CD4-positive, CD25-positive, alpha-beta regulatory T cell (primary cell): ENCODE measurements around the gene DICER1. TPM values are rescaled to one million over a fixed set of nuclear protein-coding genes. Genes with fewer than 3 reads are reported as not detected.
"Not testable (repeated sequence)": the region's sequence is repeated elsewhere in the genome, so short reads cannot be mapped to it uniquely, and the experiment has no call there.

ENCODE experiments used
- ATAC-seq, 2 donors: fragments of 150-1000 bp; cut with Tn5 transposase; one replicate each; pipeline ENCODE4 v1.10.0; 2021; ENCODE audit warnings: low read depth in 2 of 2, moderate number of reproducible peaks in 2 of 2, moderate library complexity in 1 of 2
- DNase-seq, 3 donors: peaks; one replicate each; pipeline versions ENCODE4 v3.0.0 to v3.0.0-alpha.2; 2012 to 2022; ENCODE audit warnings: mixed read lengths in 1 of 3
- H3K27ac ChIP-seq: one replicate; pipeline ENCODE4 v1.7.0; 2013; ENCODE audit warnings: mild to moderate bottlenecking, low read length; ENCODE audit not compliant: insufficient read depth, poor library complexity, severe bottlenecking
- H3K27me3 ChIP-seq: one replicate; pipeline ENCODE4 v1.7.0; 2013; ENCODE audit warnings: low read length; ENCODE audit not compliant: control insufficient read depth, insufficient read depth
- H3K36me3 ChIP-seq: one replicate; pipeline ENCODE4 v1.7.0; 2013; ENCODE audit warnings: mild to moderate bottlenecking, low read length, moderate library complexity; ENCODE audit not compliant: control insufficient read depth, insufficient read depth
- H3K4me1 ChIP-seq: 2 replicates; pipeline ENCODE4 v1.7.0; 2013; ENCODE audit warnings: mild to moderate bottlenecking, low read length; ENCODE audit not compliant: insufficient read depth, control insufficient read depth, poor library complexity, severe bottlenecking
- H3K4me3 ChIP-seq: one replicate; pipeline ENCODE4 v1.7.0; 2013; ENCODE audit warnings: low read depth, mild to moderate bottlenecking, low read length, moderate library complexity
- H3K9me3 ChIP-seq, 2 experiments: 1 replicate in 1 of 2; 2 replicates in 1 of 2; pipeline ENCODE4 v1.7.0; 2013; ENCODE audit warnings: low read length in 2 of 2, mild to moderate bottlenecking in 1 of 2, moderate library complexity in 1 of 2; ENCODE audit not compliant: control insufficient read depth in 2 of 2
- H3K27ac Mint-ChIP-seq, 3 donors: one replicate each; pipeline ENCODE4 v1.8.0; 2020 to 2022; ENCODE audit warnings: mild to moderate bottlenecking in 3 of 3, mixed read lengths in 3 of 3, moderate library complexity in 2 of 3
- H3K27me3 Mint-ChIP-seq: one replicate; pipeline ENCODE4 v1.8.0; 2022; ENCODE audit warnings: mild to moderate bottlenecking, mixed read lengths
- H3K36me3 Mint-ChIP-seq: one replicate; pipeline ENCODE4 v1.8.0; 2020; ENCODE audit warnings: mixed read lengths
- H3K4me1 Mint-ChIP-seq, 4 donors: one replicate each; pipeline ENCODE4 v1.8.0; 2020 to 2022; ENCODE audit warnings: mixed read lengths in 4 of 4, mild to moderate bottlenecking in 1 of 4
- H3K4me3 Mint-ChIP-seq, 4 donors: one replicate each; pipeline ENCODE4 v1.8.0; 2020 to 2022; ENCODE audit warnings: mild to moderate bottlenecking in 4 of 4, mixed read lengths in 4 of 4, moderate library complexity in 3 of 4
- H3K9me3 Mint-ChIP-seq, 7 donors: one replicate each; pipeline ENCODE4 v1.8.0; 2020 to 2022; ENCODE audit warnings: mixed read lengths in 7 of 7, mild to moderate bottlenecking in 3 of 7, moderate library complexity in 2 of 7
- polyA plus RNA-seq, 4 donors: library from polyadenylated mRNA; unstranded; fragments of 300-500 nt; fragmentation: Illumina TruSeq; gene quantifications; one replicate each; pipeline ENCODE4 v1.2.3, GENCODE V29; 2021
- total RNA-seq: library from RNA; stranded (reverse); gene quantifications from one replicate; pipeline ENCODE4 v1.2.3, GENCODE V29; 2022

Gene DICER1
- total and polyA plus RNA-seq, 5 donors from 2014 or later, result 12.4 to 52.0 (median 13.1) TPM

DNA sequence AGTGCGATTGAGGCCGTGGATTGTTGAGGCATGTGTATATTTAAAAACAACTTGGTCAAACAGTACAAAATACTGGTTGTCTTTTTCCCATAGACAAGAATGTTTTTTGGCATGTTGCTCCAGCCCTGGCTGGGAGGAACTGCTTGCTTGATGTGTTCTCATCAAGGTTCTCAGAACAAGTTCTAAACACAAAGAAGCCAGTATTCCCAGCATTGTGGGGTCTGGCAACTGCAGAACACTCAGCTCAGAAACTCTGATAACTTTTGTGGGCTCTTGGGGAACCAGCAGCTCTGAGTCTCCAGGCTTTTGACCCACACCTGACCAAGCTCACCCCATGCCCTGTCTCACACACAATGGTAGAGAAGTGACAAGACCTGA is 27.1 kb upstream of the DICER1 start:
- Mint-ChIP-seq H3K36me3 (peaks cover 4% of the 10 kb centered on the region), H3K27ac (no peak overlapping the region), H3K4me3 (no peak overlapping the region), H3K4me1 (no peaks in the 10 kb centered on the region), H3K9me3 (peaks cover 0 to 4% (median 0%) of the 10 kb centered on the region in 7 donors), H3K27me3 (peaks cover 41% of the 10 kb centered on the region)
- DNase-seq (no peak), ATAC-seq (no peak)
- Histone ChIP-seq H3K36me3 (no peaks in the 10 kb centered on the region), H3K4me1 (no peaks in the 10 kb centered on the region), H3K27me3 (peaks cover 25% of the 10 kb centered on the region), H3K27ac (no peak overlapping the region), H3K9me3 (no peaks in the 10 kb centered on the region), H3K4me3 (no peak overlapping the region)

DNA sequence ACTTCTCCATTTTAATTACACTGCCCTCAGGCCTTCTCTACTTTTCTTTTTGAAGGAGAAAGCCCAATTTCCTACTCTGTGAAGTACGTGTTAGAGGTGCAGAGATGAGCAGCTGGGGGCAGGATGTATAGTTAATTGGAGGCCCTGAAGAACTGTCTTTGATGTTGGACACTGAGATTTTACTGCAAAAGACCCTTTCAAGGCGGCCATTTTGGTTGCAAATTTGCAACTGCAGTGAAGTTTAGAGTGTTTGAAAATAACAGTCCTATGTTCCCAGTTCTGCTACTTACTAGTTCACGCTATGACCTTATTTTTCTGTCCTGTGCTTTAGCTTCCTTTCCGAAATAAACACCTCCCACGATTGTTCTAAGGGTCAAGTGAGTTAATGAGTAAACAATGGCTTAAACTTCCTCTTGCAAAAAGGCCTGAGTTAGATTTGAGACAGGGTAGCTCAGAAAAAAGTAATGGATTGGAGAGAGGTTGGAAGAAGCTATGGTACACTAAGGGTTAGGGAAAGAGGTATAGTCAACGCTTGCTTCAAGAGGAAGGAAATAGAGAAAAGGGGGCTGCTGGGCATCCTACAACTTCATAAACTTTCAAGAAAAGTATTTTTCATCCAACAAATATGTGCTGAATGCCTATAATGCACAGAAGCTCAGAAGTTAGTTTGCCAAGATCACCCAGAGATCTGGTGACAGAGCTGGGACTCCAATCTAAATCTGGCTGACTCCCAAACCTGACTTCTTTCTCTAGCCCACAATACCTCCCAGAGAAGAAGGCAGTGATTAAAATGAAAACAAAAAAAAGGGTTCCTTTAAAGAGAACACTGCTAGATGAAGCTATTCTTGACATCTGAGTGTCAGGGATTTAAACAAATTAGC is 26.4 kb upstream of the DICER1 start:
- Histone ChIP-seq H3K27ac (no peak overlapping the region), H3K4me3 (no peak overlapping the region), H3K27me3 (peaks cover 22% of the 10 kb centered on the region), H3K36me3 (no peaks in the 10 kb centered on the region), H3K9me3 (no peaks in the 10 kb centered on the region), H3K4me1 (no peaks in the 10 kb centered on the region)
- Mint-ChIP-seq H3K4me1 (no peaks in the 10 kb centered on the region), H3K27ac (no peak overlapping the region), H3K9me3 (peaks cover 0 to 4% (median 0%) of the 10 kb centered on the region in 7 donors), H3K4me3 (no peak overlapping the region), H3K36me3 (peaks cover 4% of the 10 kb centered on the region), H3K27me3 (peaks cover 47% of the 10 kb centered on the region)
- DNase-seq (no peak), ATAC-seq (no peak)

DNA sequence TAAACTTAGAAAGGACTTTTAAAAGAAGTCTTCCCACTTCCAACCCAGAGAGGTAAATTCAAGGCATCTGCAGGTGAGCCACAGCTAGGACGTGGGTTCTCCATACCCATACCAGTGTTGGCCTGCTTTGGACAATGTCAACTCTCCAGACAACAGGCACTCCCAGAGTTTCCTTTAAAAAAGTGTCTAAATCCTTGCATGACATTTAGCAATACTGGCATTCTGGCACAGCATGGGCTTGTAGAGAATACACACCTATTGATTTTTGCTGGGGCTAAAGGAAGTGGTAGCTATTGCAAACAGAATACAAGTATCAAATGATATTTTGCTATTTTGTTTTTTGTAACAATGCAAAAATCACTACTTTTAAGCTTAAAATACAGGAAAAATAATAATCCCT is 25.8 kb upstream of the DICER1 start:
- H3K27me3 Mint-ChIP-seq, result peaks cover 53% of the 10 kb centered on the region
- Histone ChIP-seq H3K36me3 (no peaks in the 10 kb centered on the region), H3K27ac (no peak overlapping the region), H3K4me1 (no peaks in the 10 kb centered on the region), H3K4me3 (no peak overlapping the region), H3K27me3 (peaks cover 22% of the 10 kb centered on the region), H3K9me3 (no peaks in the 10 kb centered on the region)
- H3K4me3 Mint-ChIP-seq, result no peak overlapping the region
- H3K4me1 Mint-ChIP-seq, result no peaks in the 10 kb centered on the region
- DNase-seq (no peak), ATAC-seq (no peak)
- H3K9me3 Mint-ChIP-seq, result peaks cover 0 to 3% (median 0%) of the 10 kb centered on the region in 7 donors
- no peak overlapping the region for H3K27ac Mint-ChIP-seq
- H3K36me3 Mint-ChIP-seq, result peaks cover 4% of the 10 kb centered on the region

DNA sequence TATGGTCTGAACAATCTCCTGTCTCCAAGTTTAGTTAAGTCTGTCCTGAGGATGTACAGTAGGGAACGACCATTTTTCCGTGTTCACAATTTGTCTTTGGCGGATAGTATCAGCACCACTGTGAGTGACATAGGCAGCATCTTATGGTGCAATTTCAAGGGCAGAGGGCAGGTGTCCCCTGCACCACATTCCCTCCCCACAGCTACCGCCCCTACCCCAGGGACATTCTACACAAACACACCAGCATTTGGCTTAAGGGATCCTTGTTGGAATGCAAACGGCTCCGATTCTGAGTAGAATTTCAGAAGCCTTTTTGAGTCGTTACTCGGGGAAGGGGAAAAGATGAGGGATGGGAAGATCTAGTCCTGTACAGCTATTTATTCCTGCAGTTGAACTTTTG is 25.1 kb upstream of the DICER1 start:
- Mint-ChIP-seq H3K4me3 (no peak overlapping the region), H3K36me3 (peaks cover 4% of the 10 kb centered on the region), H3K27me3 (peaks cover 57% of the 10 kb centered on the region), H3K27ac (no peak overlapping the region), H3K4me1 (no peaks in the 10 kb centered on the region), H3K9me3 (peaks cover 0 to 3% (median 0%) of the 10 kb centered on the region in 7 donors)
- no peaks in the 10 kb centered on the region for H3K9me3 ChIP-seq
- H3K4me3 ChIP-seq, result no peak overlapping the region
- ATAC-seq, result no peak
- H3K27me3 ChIP-seq, result peaks cover 16% of the 10 kb centered on the region
- H3K36me3 ChIP-seq, result no peaks in the 10 kb centered on the region
- no peak overlapping the region for H3K27ac ChIP-seq
- no peak for DNase-seq
- no peaks in the 10 kb centered on the region for H3K4me1 ChIP-seq

DNA sequence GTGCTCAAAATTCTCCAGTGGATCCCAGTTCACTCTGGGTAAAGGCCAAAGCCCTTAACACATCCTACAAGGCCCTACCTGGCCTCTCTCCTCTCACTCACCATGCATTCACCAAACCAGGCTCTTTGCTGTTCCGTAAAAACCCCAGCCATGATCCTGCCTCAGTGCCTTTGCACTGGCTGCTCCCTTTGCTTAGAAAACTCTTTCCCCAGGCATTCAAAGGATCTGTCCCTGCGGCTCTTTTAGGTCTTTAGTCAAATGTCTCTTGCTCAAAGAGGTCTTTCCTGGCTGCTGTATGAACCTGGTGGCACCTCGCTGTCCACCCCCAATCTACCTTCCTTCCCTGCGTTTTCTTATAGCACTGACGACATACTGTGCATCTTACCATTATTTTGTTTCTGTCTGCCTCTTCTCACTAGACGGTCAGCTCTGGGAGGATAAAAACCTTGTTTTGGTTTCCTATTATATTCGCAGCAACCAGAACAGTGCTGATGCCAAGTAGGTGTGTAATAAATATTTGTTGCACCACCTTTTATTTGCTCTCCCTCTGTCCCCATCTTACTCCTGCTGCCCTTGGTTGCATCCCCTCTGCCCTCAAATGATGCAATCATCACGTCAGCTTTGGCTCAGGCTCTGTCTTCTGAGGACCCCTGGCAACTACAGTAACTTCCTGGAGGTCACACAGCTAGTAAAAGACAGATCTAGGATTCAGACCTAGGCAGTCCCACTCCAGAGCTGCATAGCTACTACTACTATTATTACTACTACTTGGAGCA is 23.8 kb upstream of the DICER1 start:
- DNase-seq, result no peak
- H3K9me3 Mint-ChIP-seq, result peaks cover 0 to 2% (median 0%) of the 10 kb centered on the region in 7 donors
- no peak overlapping the region for H3K4me3 Mint-ChIP-seq
- no peaks in the 10 kb centered on the region for H3K4me1 Mint-ChIP-seq
- peaks cover 4% of the 10 kb centered on the region for H3K36me3 Mint-ChIP-seq
- ATAC-seq, result no peak
- Histone ChIP-seq H3K4me3 (no peak overlapping the region), H3K9me3 (no peaks in the 10 kb centered on the region), H3K36me3 (no peaks in the 10 kb centered on the region), H3K27ac (no peak overlapping the region), H3K27me3 (peaks cover 11% of the 10 kb centered on the region), H3K4me1 (no peaks in the 10 kb centered on the region)
- H3K27me3 Mint-ChIP-seq, result peaks cover 47% of the 10 kb centered on the region
- no peak overlapping the region for H3K27ac Mint-ChIP-seq

DNA sequence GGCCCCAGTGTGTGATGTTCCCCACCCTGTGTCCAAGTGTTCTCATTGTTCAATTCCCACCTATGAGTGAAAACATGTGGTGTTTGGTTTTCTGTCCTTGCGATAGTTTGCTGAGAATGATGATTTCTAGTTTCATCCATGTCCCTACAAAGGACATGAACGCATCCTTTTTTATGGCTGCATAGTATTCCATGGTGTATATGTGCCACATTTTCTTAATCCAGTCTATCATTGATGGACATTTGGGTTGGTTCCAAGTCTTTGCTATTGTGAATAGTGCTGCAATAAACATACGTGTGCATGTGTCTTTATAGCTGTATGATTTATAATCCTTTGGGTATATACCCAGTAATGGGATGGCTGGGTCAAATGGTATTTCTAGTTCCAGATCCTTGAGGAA is 18.3 kb upstream of the DICER1 start:
- ATAC-seq, DNase-seq, H3K36me3 Mint-ChIP-seq, H3K4me1 Mint-ChIP-seq, H3K9me3 ChIP-seq, H3K9me3 Mint-ChIP-seq, H3K27ac ChIP-seq, H3K4me3 Mint-ChIP-seq, H3K4me1 ChIP-seq, H3K27ac Mint-ChIP-seq, H3K36me3 ChIP-seq, H3K27me3 ChIP-seq, H3K4me3 ChIP-seq: not testable (repeated sequence)
- peaks cover 19% of the 10 kb centered on the region for H3K27me3 Mint-ChIP-seq

DNA sequence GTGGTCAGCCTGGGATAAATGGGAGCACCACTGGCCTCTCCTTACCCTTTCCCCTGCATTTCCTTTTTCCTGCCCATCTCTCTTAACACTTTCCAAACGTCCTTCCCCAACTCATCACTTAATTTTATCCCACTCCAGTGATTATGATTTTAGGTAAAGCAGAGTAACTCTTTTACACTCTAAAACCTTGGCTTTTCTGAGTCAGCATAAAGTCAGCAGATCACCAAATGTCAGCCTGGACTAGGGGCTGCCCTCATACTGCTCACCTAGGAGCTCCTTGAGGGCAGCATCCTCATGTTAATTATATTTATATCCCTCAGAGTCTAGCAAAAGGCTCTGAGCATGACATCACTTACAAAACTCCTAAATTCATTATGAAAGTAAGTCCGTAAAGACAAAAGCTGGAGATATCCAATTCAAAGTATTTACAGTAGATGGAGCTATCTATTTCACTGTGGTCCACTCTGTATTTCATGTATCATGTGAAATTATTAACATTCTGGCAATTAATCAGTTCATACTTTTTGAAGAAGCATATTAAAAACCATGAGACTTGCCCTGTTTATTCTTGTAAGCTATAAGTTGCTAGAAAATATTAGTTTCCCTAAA is 17.0 kb upstream of the DICER1 start:
- Histone ChIP-seq H3K9me3 (no peaks in the 10 kb centered on the region), H3K4me3 (no peak overlapping the region), H3K27ac (no peak overlapping the region), H3K36me3 (no peaks in the 10 kb centered on the region), H3K27me3 (no peaks in the 10 kb centered on the region), H3K4me1 (no peaks in the 10 kb centered on the region)
- Mint-ChIP-seq H3K36me3 (no peaks in the 10 kb centered on the region), H3K9me3 (peaks cover 0 to 3% (median 1%) of the 10 kb centered on the region in 7 donors), H3K27ac (no peak overlapping the region), H3K4me1 (no peaks in the 10 kb centered on the region), H3K4me3 (no peak overlapping the region), H3K27me3 (peaks cover 15% of the 10 kb centered on the region)
- DNase-seq (no peak), ATAC-seq (no peak)
